ENCODE measurements around the gene RDH16.

The RDH16 gene

GRCh38 chr12:56957229-56958052 lies at the start of gene RDH16:
RDH16 (minus strand) TSS chr12:56957608; CDS start chr12:56957462, 146 bp downstream.
- DNase-seq = no peak

GRCh38 chr12:57006809-57007475 lies 49.5 kb upstream of the RDH16 start:
- DNase-seq = no peak

- DNase-seq = peak; percentile 35 to 65
Measured at GRCh38 chr12:57005980-57006808, 48.8 kb upstream of the RDH16 start, which contains the start of gene ZBTB39. ZBTB39 (minus strand) TSS chr12:57006546; CDS start chr12:57004917, 1,629 bp downstream.

GRCh38 chr12:57004651-57005050 lies 47.2 kb upstream of the RDH16 start:
- DNase-seq = no peak

GRCh38 chr12:57003395-57003794 lies 46.0 kb upstream of the RDH16 start:
- DNase-seq = no peak

GRCh38 chr12:57001448-57001906 lies 44.1 kb upstream of the RDH16 start:
- DNase-seq = peak; percentile 29 to 77

- no peak for DNase-seq
Measured at GRCh38 chr12:57000393-57000792, 43.0 kb upstream of the RDH16 start.

- DNase-seq = no peak
Measured at GRCh38 chr12:56999456-56999855, 42.0 kb upstream of the RDH16 start.

- DNase-seq = no peak
Measured at GRCh38 chr12:56998981-56999380, 41.6 kb upstream of the RDH16 start.

- DNase-seq = no peak
Measured at GRCh38 chr12:56998316-56998715, 40.9 kb upstream of the RDH16 start.

GRCh38 chr12:56996793-56997545 lies 39.6 kb upstream of the RDH16 start:
- no peak for DNase-seq

GRCh38 chr12:56995930-56996496 lies 38.6 kb upstream of the RDH16 start:
- DNase-seq = no peak

GRCh38 chr12:56995201-56995929 lies 38.0 kb upstream of the RDH16 start:
- no peak for DNase-seq

- no peak for DNase-seq
Measured at GRCh38 chr12:56994231-56994746, 36.9 kb upstream of the RDH16 start.

- no peak for DNase-seq
Measured at GRCh38 chr12:56993346-56993745, 35.9 kb upstream of the RDH16 start.

- peak in 1 of 2 donors; percentile 48 for DNase-seq
Measured at GRCh38 chr12:56991319-56992246, 34.2 kb upstream of the RDH16 start.

GRCh38 chr12:56990648-56991318 lies 33.4 kb upstream of the RDH16 start:
- DNase-seq = no peak

GRCh38 chr12:56989861-56990610 lies 32.6 kb upstream of the RDH16 start:
- no peak for DNase-seq

Measured in inflammatory macrophage treated with lipopolysaccharide for 1 hour (primary cell).